Naive thymus-derived CD4-positive, alpha-beta T cell (primary cell): ENCODE data around the gene SELENOO. TPM values are rescaled to one million over a fixed set of nuclear protein-coding genes. Genes with fewer than 3 reads are reported as not detected.
A peak's percentile ranks its signal among the peaks of the same experiment; 100 is the strongest.
"Not testable (repeated sequence)": the region's sequence is repeated elsewhere in the genome, so short reads cannot be mapped to it uniquely, and the experiment has no call there.

Experiments
- ATAC-seq: fragments of 150-1000 bp; cut with Tn5 transposase; 2 replicates; pipeline ENCODE4 v1.10.0; 2021; ENCODE audit warnings: mild to moderate bottlenecking, moderate library complexity
- CTCF ChIA-PET: fragments of 350-600 bp; sonication (Branson Sonifier 250); formaldehyde crosslinking; loops from one replicate; lab custom pipeline; 2021; ENCODE audit warnings: antibody characterized with exemption; lab: Charles Lee
- POLR2A ChIA-PET: fragments of 350-600 bp; sonication (Branson Sonifier 250); formaldehyde crosslinking; loops from one replicate; lab custom pipeline; 2021; ENCODE audit warnings: antibody characterized with exemption, inconsistent platforms; lab: Charles Lee
- DNase-seq, 9 donors: peaks; one replicate each; pipeline versions ENCODE4 v3.0.0 to v3.0.0-alpha.2; 2020 to 2022; ENCODE audit warnings: mixed read lengths in 1 of 9
- H3K27ac ChIP-seq: one replicate; pipeline ENCODE4 v1.7.0; 2013; ENCODE audit warnings: mild to moderate bottlenecking, low read depth, low read length, moderate library complexity
- H3K27me3 ChIP-seq, 2 donors: one replicate each; pipeline ENCODE4 v1.7.0; 2013; ENCODE audit warnings: low read length in 2 of 2, mild to moderate bottlenecking in 2 of 2, moderate library complexity in 2 of 2; ENCODE audit not compliant: control insufficient read depth in 2 of 2, insufficient read depth in 2 of 2
- H3K36me3 ChIP-seq, 3 experiments: 1 replicate in 2 of 3; 2 replicates in 1 of 3; pipeline ENCODE4 v1.7.0; 2013; ENCODE audit warnings: low read length in 3 of 3, mild to moderate bottlenecking in 3 of 3, moderate library complexity in 1 of 3; ENCODE audit not compliant: insufficient read depth in 3 of 3, control insufficient read depth in 2 of 3
- H3K4me1 ChIP-seq, 2 donors: one replicate each; pipeline ENCODE4 v1.7.0; 2013; ENCODE audit warnings: low read length in 2 of 2, mild to moderate bottlenecking in 2 of 2, moderate library complexity in 1 of 2; ENCODE audit not compliant: control insufficient read depth in 2 of 2, insufficient read depth in 2 of 2
- H3K4me3 ChIP-seq: 2 replicates; pipeline ENCODE4 v1.7.0; 2013; ENCODE audit warnings: mild to moderate bottlenecking, low read length
- H3K9me3 ChIP-seq, 3 experiments: 1 replicate in 2 of 3; 2 replicates in 1 of 3; pipeline ENCODE4 v1.7.0; 2013; ENCODE audit warnings: low read length in 3 of 3; ENCODE audit not compliant: control insufficient read depth in 2 of 3
- H3K27ac Mint-ChIP-seq, 9 donors: one replicate each; pipeline ENCODE4 v1.8.0; 2020 to 2022; ENCODE audit warnings: mixed read lengths in 9 of 9, mild to moderate bottlenecking in 8 of 9, moderate library complexity in 5 of 9, inconsistent platforms in 2 of 9
- H3K27me3 Mint-ChIP-seq, 5 donors: one replicate each; pipeline ENCODE4 v1.8.0; 2021 to 2022; ENCODE audit warnings: mixed read lengths in 5 of 5, mild to moderate bottlenecking in 1 of 5
- H3K36me3 Mint-ChIP-seq, 5 donors: one replicate each; pipeline ENCODE4 v1.8.0; 2020 to 2022; ENCODE audit warnings: mixed read lengths in 5 of 5, mild to moderate bottlenecking in 3 of 5, inconsistent platforms in 1 of 5
- H3K4me1 Mint-ChIP-seq, 7 donors: one replicate each; pipeline ENCODE4 v1.8.0; 2020 to 2022; ENCODE audit warnings: mixed read lengths in 7 of 7, mild to moderate bottlenecking in 3 of 7, inconsistent platforms in 1 of 7
- H3K4me3 Mint-ChIP-seq, 10 donors: one replicate each; pipeline ENCODE4 v1.8.0; 2020 to 2022; ENCODE audit warnings: mild to moderate bottlenecking in 10 of 10, mixed read lengths in 10 of 10, moderate library complexity in 6 of 10, inconsistent platforms in 2 of 10
- H3K9me3 Mint-ChIP-seq, 11 donors: one replicate each; pipeline ENCODE4 v1.8.0; 2020 to 2022; ENCODE audit warnings: mixed read lengths in 11 of 11, mild to moderate bottlenecking in 4 of 11, inconsistent platforms in 1 of 11, moderate library complexity in 1 of 11
- intact Hi-C, 2 donors: fragments of 100-400 bp; cut with micrococcal nuclease; formaldehyde crosslinking; loops; one replicate each; pipeline ENCODE4 v1.15.1; 2023
- polyA plus RNA-seq, 2 donors: library from polyadenylated mRNA; unstranded; fragments of 300-500 nt; fragmentation: Illumina TruSeq; gene quantifications; one replicate each; pipeline ENCODE4 v1.2.3, GENCODE V29; 2021
- total RNA-seq, 6 experiments: library from RNA in 5 of 6; stranded (reverse) in 5 of 6; gene quantifications; 1 replicate in 5 of 6; 2 replicates in 1 of 6; pipeline ENCODE4 v1.2.3 and lab custom pipeline; 2021 to 2026

Gene SELENOO
- total and polyA plus RNA-seq, 7 experiments from 2014 or later: 3.4 to 36.6 (median 30.6) TPM

GRCh38 chr22:50203288-50203687, 2.5 kb downstream of the SELENOO start:
- DNase-seq (no peak), ATAC-seq (no peak)
- Histone ChIP-seq H3K9me3 (no peaks in the 10 kb centered on the region), H3K4me1 (peaks cover 4 to 15% of the 10 kb centered on the region in 2 donors), H3K27me3 (no peaks in the 10 kb centered on the region), H3K36me3 (peaks cover 0 to 23% (median 5%) of the 10 kb centered on the region in 3 experiments), H3K27ac (no peak overlapping the region), H3K4me3 (no peak overlapping the region)
- ChIA-PET CTCF (interaction anchor here (2.3 kb wide), 1 partner anchor 55 kb away, joined by 5 read pairs; no protein-coding TSS in a partner anchor), POLR2A (interaction anchor here (1.5 kb wide), 1 partner anchor 12 kb away, joined by 16 read pairs; no protein-coding TSS in a partner anchor)
- Mint-ChIP-seq H3K9me3 (no peaks in the 10 kb centered on the region), H3K27ac (peak overlapping the region in 1 of 9 donors; percentile 17), H3K36me3 (peaks cover 0 to 18% (median 0%) of the 10 kb centered on the region in 5 donors), H3K4me3 (peak overlapping the region in 1 of 10 donors; percentile 19), H3K27me3 (no peaks in the 10 kb centered on the region), H3K4me1 (peaks cover 19 to 33% (median 27%) of the 10 kb centered on the region in 7 donors)
- intact Hi-C loops: no loop called here

GRCh38 chr22:50204571-50204970, 3.8 kb downstream of the SELENOO start:
- peaks cover 0 to 18% (median 0%) of the 10 kb centered on the region in 5 donors for H3K36me3 Mint-ChIP-seq
- ChIA-PET POLR2A (interaction anchor here (0.5 to 1.5 kb wide), 3 partner anchors 14 to 208 kb away, joined by 4 to 16 read pairs (median 5); no protein-coding TSS in a partner anchor), CTCF (interaction anchor here (0.7 kb wide), 1 partner anchor 259 kb away, joined by 6 read pairs; no protein-coding TSS in a partner anchor)
- H3K36me3 ChIP-seq: peaks cover 0 to 29% (median 5%) of the 10 kb centered on the region in 3 experiments
- H3K4me1 Mint-ChIP-seq: peaks cover 19 to 34% (median 27%) of the 10 kb centered on the region in 7 donors
- no peak overlapping the region for H3K4me3 ChIP-seq
- no peaks in the 10 kb centered on the region for H3K9me3 Mint-ChIP-seq
- no peaks in the 10 kb centered on the region for H3K9me3 ChIP-seq
- DNase-seq: no peak
- intact Hi-C loops: no loop called here
- no peak overlapping the region for H3K27ac ChIP-seq
- peak overlapping the region in 1 of 10 donors; percentile 11 for H3K4me3 Mint-ChIP-seq
- peak overlapping the region in 3 of 9 donors; percentile 9 to 73 (median 16) for H3K27ac Mint-ChIP-seq
- H3K27me3 ChIP-seq: no peaks in the 10 kb centered on the region
- no peaks in the 10 kb centered on the region for H3K27me3 Mint-ChIP-seq
- ATAC-seq: no peak
- peaks cover 4 to 15% of the 10 kb centered on the region in 2 donors for H3K4me1 ChIP-seq

GRCh38 chr22:50204998-50205397, 4.2 kb downstream of the SELENOO start:
- peak overlapping the region in 3 of 9 donors; percentile 9 to 73 (median 16) for H3K27ac Mint-ChIP-seq
- not testable (repeated sequence) for H3K9me3 ChIP-seq, H3K4me3 ChIP-seq, H3K27me3 ChIP-seq, H3K9me3 Mint-ChIP-seq, ATAC-seq, H3K27ac ChIP-seq, H3K27me3 Mint-ChIP-seq, DNase-seq
- H3K4me1 Mint-ChIP-seq: peaks cover 24 to 38% (median 31%) of the 10 kb centered on the region in 7 donors
- intact Hi-C loops: loop anchor here in 1 of 2 donors (5.0 kb wide), 2 partner anchors 278 to 438 kb away; no protein-coding TSS in a partner anchor
- ChIA-PET POLR2A (interaction anchor here (0.5 to 1.2 kb wide), 2 partner anchors 15 to 208 kb away, joined by 4 to 5 read pairs; no protein-coding TSS in a partner anchor), CTCF (interaction anchor here (0.7 kb wide), 1 partner anchor 259 kb away, joined by 6 read pairs; no protein-coding TSS in a partner anchor)
- H3K4me3 Mint-ChIP-seq: peak overlapping the region in 3 of 10 donors; percentile 11 to 74 (median 33)
- Histone ChIP-seq H3K36me3 (peaks cover 0 to 29% (median 5%) of the 10 kb centered on the region in 3 experiments), H3K4me1 (peaks cover 4 to 10% of the 10 kb centered on the region in 2 donors)
- H3K36me3 Mint-ChIP-seq: peaks cover 4 to 20% (median 4%) of the 10 kb centered on the region in 5 donors

GRCh38 chr22:50205781-50206569, 5.2 kb downstream of the SELENOO start:
- no peak overlapping the region for H3K4me3 Mint-ChIP-seq
- peaks cover 5 to 20% (median 6%) of the 10 kb centered on the region in 5 donors for H3K36me3 Mint-ChIP-seq
- intact Hi-C loops: loop anchor here in 1 of 2 donors (5.0 kb wide), 2 partner anchors 279 to 439 kb away; no protein-coding TSS in a partner anchor
- Histone ChIP-seq H3K27me3 (no peaks in the 10 kb centered on the region), H3K36me3 (peaks cover 0 to 39% (median 5%) of the 10 kb centered on the region in 3 experiments), H3K4me3 (no peak overlapping the region), H3K27ac (no peak overlapping the region), H3K4me1 (peaks cover 4 to 10% of the 10 kb centered on the region in 2 donors), H3K9me3 (no peaks in the 10 kb centered on the region)
- DNase-seq (no peak), ATAC-seq (no peak)
- no peaks in the 10 kb centered on the region for H3K27me3 Mint-ChIP-seq
- ChIA-PET CTCF (interaction anchor here (0.7 kb wide), 1 partner anchor 75 kb away, joined by 4 read pairs; no protein-coding TSS in a partner anchor), POLR2A (interaction anchor here (0.5 to 2.5 kb wide), 3 partner anchors 15 to 320 kb away, joined by 3 to 10 read pairs (median 4); partner anchors contain the start of gene SCO2)
- H3K9me3 Mint-ChIP-seq: no peaks in the 10 kb centered on the region
- no peak overlapping the region for H3K27ac Mint-ChIP-seq
- peaks cover 26 to 39% (median 33%) of the 10 kb centered on the region in 7 donors for H3K4me1 Mint-ChIP-seq

GRCh38 chr22:50206599-50206998, 5.8 kb downstream of the SELENOO start:
- H3K27ac ChIP-seq: no peak overlapping the region
- ChIA-PET POLR2A (interaction anchor here (2.5 kb wide), 1 partner anchor 15 kb away, joined by 10 read pairs; no protein-coding TSS in a partner anchor), CTCF (interaction anchor here (0.7 to 1.4 kb wide), 3 partner anchors 42 to 75 kb away, joined by 3 to 4 read pairs (median 4); no protein-coding TSS in a partner anchor)
- no peaks in the 10 kb centered on the region for H3K27me3 ChIP-seq
- Mint-ChIP-seq H3K27me3 (no peaks in the 10 kb centered on the region), H3K4me3 (no peak overlapping the region), H3K9me3 (no peaks in the 10 kb centered on the region), H3K27ac (peak overlapping the region in 1 of 9 donors; percentile 33), H3K4me1 (peaks cover 26 to 44% (median 33%) of the 10 kb centered on the region in 7 donors), H3K36me3 (peaks cover 5 to 23% (median 8%) of the 10 kb centered on the region in 5 donors)
- intact Hi-C loops: loop anchor here in 1 of 2 donors (5.0 kb wide), 2 partner anchors 279 to 439 kb away; no protein-coding TSS in a partner anchor
- H3K36me3 ChIP-seq: peaks cover 0 to 44% (median 5%) of the 10 kb centered on the region in 3 experiments
- ATAC-seq (no peak), DNase-seq (no peak)
- H3K4me1 ChIP-seq: peaks cover 4 to 10% of the 10 kb centered on the region in 2 donors
- H3K4me3 ChIP-seq: no peak overlapping the region
- no peaks in the 10 kb centered on the region for H3K9me3 ChIP-seq
